HG03469 (cell line): ENCODE measurements around the gene OSBPL5.
"Not testable (repeated sequence)": the region's sequence is repeated elsewhere in the genome, so short reads cannot be mapped to it uniquely, and the experiment has no call there.

Experiments used
- ATAC-seq: cut with Tn5 transposase; IDR thresholded peaks from one replicate; pipeline ENCODE4 v1.9.1; 2021; ENCODE audit warnings: mild to moderate bottlenecking, moderate library complexity, moderate number of reproducible peaks; ENCODE audit not compliant: unreplicated experiment

Gene OSBPL5

GRCh38 chr11:3123761-3124733 is 41.1 kb downstream of the OSBPL5 start:
- no peak for ATAC-seq

GRCh38 chr11:3123305-3123704 is 41.8 kb downstream of the OSBPL5 start:
- no peak for ATAC-seq

DNA sequence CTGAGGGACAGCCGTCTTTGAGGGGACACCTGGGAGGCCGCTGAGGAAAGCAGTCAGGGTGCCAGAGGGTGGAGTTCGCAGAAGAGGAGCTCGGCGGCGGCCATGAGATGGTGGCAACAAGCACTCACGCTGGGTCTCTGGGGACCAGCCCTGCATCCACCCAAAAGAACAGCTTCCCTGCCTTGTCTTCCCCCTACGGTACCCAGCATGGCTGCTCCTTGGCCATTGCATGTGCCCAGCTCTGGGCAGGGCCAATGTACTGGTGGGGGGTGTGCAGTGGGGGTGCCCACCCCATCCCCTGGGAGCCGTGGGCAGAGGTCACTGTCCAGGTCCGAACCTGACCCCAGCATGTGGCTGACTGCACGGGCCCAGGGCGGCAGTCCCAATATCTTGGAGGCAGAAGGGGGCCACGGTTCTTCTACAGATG is 42.3 kb downstream of the OSBPL5 start:
- no peak for ATAC-seq

- ATAC-seq: no peak
Measured at GRCh38 chr11:3121931-3122774, 43.0 kb downstream of the OSBPL5 start.

DNA sequence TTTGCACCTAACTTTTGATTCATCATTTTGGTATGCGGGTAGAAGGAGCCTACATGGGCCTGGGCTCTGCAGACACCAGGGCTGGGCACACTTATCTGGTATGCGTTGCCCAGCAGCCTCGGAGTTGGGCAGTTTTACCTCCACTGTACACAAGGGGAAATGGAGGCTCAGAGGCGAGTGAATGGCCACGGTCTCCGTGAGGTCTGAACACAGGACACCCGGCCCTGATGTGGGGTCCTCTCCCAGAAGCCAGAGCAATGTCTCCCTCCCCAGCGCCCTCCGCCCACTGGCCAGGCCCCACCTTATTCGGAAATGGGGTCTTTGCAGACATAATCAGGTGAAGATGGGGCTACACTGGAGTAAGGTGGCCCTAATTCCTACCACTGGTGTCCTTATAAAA is 43.7 kb downstream of the OSBPL5 start:
- no peak for ATAC-seq

- ATAC-seq: no peak
Measured at GRCh38 chr11:3120071-3120792, 44.9 kb downstream of the OSBPL5 start.

GRCh38 chr11:3119141-3119821 is 45.8 kb downstream of the OSBPL5 start:
- ATAC-seq: no peak

DNA sequence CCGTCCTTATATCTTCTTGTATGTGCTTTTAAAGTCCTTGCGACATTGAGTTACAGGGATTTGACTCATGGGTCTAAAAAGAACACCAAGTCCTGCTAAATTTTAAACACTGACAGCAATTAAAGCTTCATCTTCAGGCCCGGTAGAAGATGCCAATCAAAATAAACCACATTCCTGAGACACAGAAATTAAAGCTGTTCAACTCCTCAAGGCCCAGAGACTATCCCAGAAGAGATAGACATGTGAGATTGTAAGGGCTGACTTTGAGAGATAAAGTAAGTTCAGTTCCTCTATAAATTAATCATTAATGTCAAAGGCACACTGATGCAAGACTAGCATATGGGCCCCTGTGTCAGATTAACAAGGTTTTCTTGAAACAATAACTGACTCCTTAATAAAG is 49.8 kb downstream of the OSBPL5 start:
- ATAC-seq: no peak

GRCh38 chr11:3113661-3114060 is 51.4 kb downstream of the OSBPL5 start:
- ATAC-seq: not testable (repeated sequence)

DNA sequence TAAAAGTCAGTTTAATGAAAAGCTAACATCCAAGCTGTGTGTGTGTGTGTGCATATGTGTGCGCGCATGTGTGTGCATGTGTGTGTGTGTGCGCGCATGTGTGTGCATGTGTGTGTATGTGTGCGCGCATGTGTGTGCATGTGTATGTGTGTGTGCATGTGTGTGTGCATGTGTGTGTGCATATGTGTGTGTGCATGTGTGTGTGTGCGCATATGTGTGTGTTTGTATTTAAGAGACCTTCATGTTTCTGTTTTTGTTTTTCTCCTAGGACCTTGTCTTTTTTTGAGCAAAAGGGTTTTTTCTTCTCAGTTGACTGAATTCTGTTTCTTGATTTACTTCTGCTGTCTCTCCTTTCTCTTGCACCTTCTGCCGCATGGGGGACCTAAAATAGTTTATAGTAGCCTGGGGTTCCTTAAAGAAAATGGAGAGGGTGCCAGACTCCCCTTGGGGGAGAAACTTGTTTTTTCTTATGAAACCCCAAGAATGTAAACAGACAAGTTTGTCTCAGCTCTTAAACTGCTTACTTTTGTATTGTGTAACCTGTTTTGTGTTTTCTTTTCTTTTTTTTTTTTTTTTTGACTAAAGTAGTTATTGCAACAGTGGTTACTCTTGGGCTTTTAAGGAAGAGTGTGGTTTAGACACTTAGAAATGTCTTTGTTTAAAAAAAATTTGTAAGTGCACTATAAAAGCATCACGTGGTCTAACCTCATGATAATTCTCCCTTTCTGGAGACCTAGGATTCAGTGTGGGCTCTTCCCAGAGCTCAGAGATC is 53.0 kb downstream of the OSBPL5 start:
- ATAC-seq: no peak

GRCh38 chr11:3111466-3111865 is 53.6 kb downstream of the OSBPL5 start:
- ATAC-seq: no peak

- no peak for ATAC-seq
Measured at GRCh38 chr11:3109921-3110706, 55.0 kb downstream of the OSBPL5 start.

DNA sequence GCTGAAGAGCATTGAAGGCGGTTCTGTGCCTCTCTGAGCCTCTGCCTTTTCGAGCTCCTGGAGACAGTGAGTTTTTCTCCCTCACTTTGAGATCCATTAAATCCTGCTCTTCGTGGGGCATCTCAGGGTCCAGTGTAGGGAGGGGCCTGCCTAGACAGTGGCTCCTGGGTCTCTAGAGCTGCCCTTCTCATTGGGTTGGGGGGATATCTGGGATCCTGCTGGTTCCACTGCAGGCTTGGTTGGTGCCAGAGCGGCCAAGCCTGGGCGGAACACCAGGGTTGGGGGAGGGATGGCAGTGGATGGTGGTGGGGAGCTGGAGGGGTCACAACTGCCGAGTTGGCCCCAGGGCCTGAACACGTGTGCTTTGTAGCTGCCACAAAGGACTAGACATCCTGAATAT is 55.7 kb downstream of the OSBPL5 start:
- ATAC-seq: no peak

GRCh38 chr11:3108183-3108721 is 56.9 kb downstream of the OSBPL5 start:
- ATAC-seq: no peak

- ATAC-seq: no peak
Measured at GRCh38 chr11:3107608-3108182, 57.4 kb downstream of the OSBPL5 start.

GRCh38 chr11:3106736-3107524 is 58.2 kb downstream of the OSBPL5 start:
- ATAC-seq: no peak
